Activated naive CD4-positive, alpha-beta T cell treated with anti-CD3 and anti-CD28 coated beads for 36 hours (primary cell): ENCODE data around the gene EPHA7. TPM values are rescaled to one million over a fixed set of nuclear protein-coding genes. Genes with fewer than 3 reads are reported as not detected.

Experiments
- CTCF ChIA-PET: fragments of 350-600 bp; sonication (Branson Sonifier 250); formaldehyde crosslinking; loops from one replicate; lab custom pipeline; 2021; ENCODE audit warnings: antibody characterized with exemption; lab: Charles Lee
- DNase-seq: peaks from one replicate; pipeline ENCODE4 v3.0.0-alpha.2; 2020
- H3K27ac Mint-ChIP-seq: one replicate; pipeline ENCODE4 v1.8.0; 2021; ENCODE audit warnings: mild to moderate bottlenecking, mixed read lengths
- H3K27me3 Mint-ChIP-seq: one replicate; pipeline ENCODE4 v1.8.0; 2021; ENCODE audit warnings: low read depth, mixed read lengths
- H3K36me3 Mint-ChIP-seq: one replicate; pipeline ENCODE4 v1.8.0; 2021; ENCODE audit warnings: low read depth, mixed read lengths
- H3K4me1 Mint-ChIP-seq: one replicate; pipeline ENCODE4 v1.8.0; 2021; ENCODE audit warnings: low read depth, mixed read lengths
- H3K4me3 Mint-ChIP-seq: one replicate; pipeline ENCODE4 v1.8.0; 2021; ENCODE audit warnings: mild to moderate bottlenecking, moderate library complexity, mixed read lengths
- H3K9me3 Mint-ChIP-seq: one replicate; pipeline ENCODE4 v1.8.0; 2021; ENCODE audit warnings: mixed read lengths
- intact Hi-C: fragments of 100-400 bp; cut with micrococcal nuclease; formaldehyde crosslinking; loops from one replicate; pipeline ENCODE4 v1.15.1; 2023
- total RNA-seq, 2 experiments: library from RNA; stranded (reverse); gene quantifications; one replicate each; pipeline ENCODE4 v1.2.3, GENCODE V29; 2021

The EPHA7 gene
- total RNA-seq, 2 experiments from 2014 or later, result not detected

DNA sequence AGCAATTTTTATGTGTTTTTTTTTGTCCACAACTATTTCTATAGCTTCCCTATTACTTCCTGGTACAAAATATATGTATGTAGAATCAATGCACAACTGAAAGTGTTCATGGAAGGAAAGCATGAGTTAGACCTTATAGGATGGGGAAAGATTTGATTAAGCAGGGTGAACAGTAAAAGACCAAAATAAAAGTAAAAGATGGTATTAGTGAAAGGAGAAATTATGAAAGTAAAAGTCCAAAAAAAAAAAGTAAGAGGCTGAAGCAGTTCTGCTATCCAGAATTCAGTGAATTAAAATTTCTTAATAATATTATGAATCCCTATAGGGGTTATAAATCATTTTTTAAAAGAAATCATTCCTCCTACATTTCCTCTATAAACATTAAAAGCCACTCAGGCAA, 114.3 kb downstream of the EPHA7 start:
- intact Hi-C loops, result no loop called here
- Mint-ChIP-seq H3K27me3 (no peaks in the 10 kb centered on the region), H3K27ac (no peak overlapping the region), H3K9me3 (peaks cover 3% of the 10 kb centered on the region), H3K4me1 (no peaks in the 10 kb centered on the region), H3K36me3 (no peaks in the 10 kb centered on the region), H3K4me3 (no peak overlapping the region)
- CTCF ChIA-PET, result no interaction called here
- DNase-seq, result no peak

DNA sequence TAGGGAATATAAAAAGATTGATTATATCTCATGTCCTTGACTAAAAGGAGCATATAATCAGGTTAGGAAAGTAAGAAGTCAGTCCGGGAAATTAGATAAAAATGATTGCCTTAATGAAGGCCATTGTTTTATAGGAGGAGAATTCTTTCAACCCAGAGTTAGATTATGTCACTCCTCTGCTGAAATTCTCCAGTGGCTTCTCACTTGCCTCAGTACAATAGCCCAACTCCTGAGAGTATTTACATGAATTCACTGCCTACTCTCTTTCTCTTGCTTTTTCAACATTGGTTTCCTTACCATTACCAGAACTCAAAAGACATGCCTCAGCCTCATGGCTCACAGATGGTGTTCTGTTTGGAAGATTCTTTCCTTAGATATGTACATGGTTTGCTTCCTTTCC, 114.9 kb downstream of the EPHA7 start:
- Mint-ChIP-seq H3K27me3 (no peaks in the 10 kb centered on the region), H3K4me1 (no peaks in the 10 kb centered on the region), H3K4me3 (no peak overlapping the region), H3K9me3 (peaks cover 6% of the 10 kb centered on the region), H3K27ac (no peak overlapping the region), H3K36me3 (no peaks in the 10 kb centered on the region)
- no peak for DNase-seq
- intact Hi-C loops, result no loop called here
- CTCF ChIA-PET, result no interaction called here

DNA sequence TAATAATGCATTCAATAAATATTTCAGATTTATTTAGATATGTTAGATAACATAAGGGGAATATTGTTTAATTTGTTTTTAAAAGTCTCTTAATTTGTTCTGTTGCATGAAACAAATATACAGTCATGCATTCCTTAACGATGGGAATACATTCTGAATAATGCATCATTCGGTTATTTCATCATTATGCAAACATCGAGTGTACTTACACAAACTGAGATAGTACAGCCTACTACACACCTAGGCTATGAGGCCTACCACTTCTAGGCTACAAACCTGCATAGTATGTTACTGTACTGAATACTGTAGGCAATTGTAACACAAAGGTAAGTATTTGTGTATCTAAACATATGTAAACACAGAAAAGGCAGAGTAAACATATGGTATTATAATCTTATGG, 118.7 kb downstream of the EPHA7 start:
- H3K4me1 Mint-ChIP-seq, result no peaks in the 10 kb centered on the region
- intact Hi-C loops, result no loop called here
- DNase-seq, result no peak
- no peak overlapping the region for H3K4me3 Mint-ChIP-seq
- H3K27me3 Mint-ChIP-seq, result no peaks in the 10 kb centered on the region
- H3K9me3 Mint-ChIP-seq, result peaks cover 9% of the 10 kb centered on the region
- no peak overlapping the region for H3K27ac Mint-ChIP-seq
- CTCF ChIA-PET, result no interaction called here
- no peaks in the 10 kb centered on the region for H3K36me3 Mint-ChIP-seq

DNA sequence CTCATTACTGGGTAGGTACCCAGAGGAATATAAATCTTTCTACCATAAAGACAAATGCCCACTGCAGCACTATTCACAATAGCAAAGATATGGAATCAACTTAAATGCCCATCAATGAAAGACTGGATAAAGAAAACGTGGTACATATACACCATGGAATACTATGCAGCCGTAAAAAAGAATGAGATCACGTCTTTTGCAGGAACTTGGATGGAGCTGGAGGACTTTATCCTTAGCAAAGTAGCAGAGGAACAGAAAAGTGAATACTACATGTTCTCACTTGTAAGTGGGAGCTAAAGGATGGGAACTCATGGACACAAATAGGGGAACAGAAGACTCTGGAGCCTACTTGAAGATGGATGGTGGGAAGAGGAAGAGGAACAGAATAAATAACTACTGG, 119.7 kb downstream of the EPHA7 start:
- no peak overlapping the region for H3K4me3 Mint-ChIP-seq
- H3K27ac Mint-ChIP-seq, result no peak overlapping the region
- no peaks in the 10 kb centered on the region for H3K36me3 Mint-ChIP-seq
- H3K9me3 Mint-ChIP-seq, result peaks cover 11% of the 10 kb centered on the region
- no peaks in the 10 kb centered on the region for H3K4me1 Mint-ChIP-seq
- no peak for DNase-seq
- CTCF ChIA-PET, result interaction anchor here (0.7 kb wide), 1 partner anchor 105 kb away, joined by 3 read pairs; no protein-coding TSS in a partner anchor
- H3K27me3 Mint-ChIP-seq, result no peaks in the 10 kb centered on the region
- intact Hi-C loops, result no loop called here

DNA sequence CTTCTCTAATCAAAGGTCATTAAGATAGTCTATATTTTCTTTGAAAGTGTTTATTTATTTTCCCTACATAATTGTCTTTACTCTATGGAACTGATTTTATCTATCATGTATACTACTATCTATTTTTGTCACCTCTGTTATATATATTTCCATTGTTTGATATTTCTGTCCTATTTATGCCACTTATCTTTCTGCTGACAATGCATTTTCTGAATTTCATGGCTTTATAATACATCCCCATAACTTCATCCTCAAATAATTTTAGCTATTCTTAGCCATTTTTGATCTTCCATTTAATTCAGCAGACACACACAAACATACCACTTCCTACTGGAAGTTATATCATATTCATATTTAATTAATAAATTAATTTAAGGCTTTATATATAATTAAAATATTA, 123.7 kb downstream of the EPHA7 start:
- Mint-ChIP-seq H3K36me3 (no peaks in the 10 kb centered on the region), H3K27me3 (no peaks in the 10 kb centered on the region), H3K27ac (no peak overlapping the region), H3K4me1 (no peaks in the 10 kb centered on the region), H3K4me3 (no peak overlapping the region), H3K9me3 (peaks cover 10% of the 10 kb centered on the region)
- intact Hi-C loops, result no loop called here
- CTCF ChIA-PET, result no interaction called here
- DNase-seq, result no peak

DNA sequence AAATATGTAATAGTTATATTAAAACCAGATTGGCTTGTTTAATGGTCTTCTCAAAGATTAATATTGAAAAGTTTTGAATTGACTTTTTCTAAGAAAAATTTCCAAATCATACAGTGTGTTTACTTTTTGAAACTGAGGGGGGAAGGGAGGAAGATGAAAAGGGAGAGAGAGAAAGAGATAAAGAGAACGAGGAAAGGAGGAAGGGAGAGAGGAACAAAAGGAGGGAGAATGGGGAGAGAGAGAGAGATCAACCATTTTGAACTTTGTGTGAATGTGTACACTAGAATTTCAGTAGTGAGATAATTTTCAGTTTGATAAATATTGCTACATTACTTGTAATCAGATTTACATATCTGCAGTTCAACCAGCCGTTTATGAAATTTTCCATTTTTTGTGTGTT, 124.5 kb downstream of the EPHA7 start:
- intact Hi-C loops, result no loop called here
- Mint-ChIP-seq H3K9me3 (peaks cover 10% of the 10 kb centered on the region), H3K27me3 (no peaks in the 10 kb centered on the region), H3K4me3 (no peak overlapping the region), H3K36me3 (no peaks in the 10 kb centered on the region), H3K4me1 (no peaks in the 10 kb centered on the region), H3K27ac (no peak overlapping the region)
- no peak for DNase-seq
- CTCF ChIA-PET, result no interaction called here

DNA sequence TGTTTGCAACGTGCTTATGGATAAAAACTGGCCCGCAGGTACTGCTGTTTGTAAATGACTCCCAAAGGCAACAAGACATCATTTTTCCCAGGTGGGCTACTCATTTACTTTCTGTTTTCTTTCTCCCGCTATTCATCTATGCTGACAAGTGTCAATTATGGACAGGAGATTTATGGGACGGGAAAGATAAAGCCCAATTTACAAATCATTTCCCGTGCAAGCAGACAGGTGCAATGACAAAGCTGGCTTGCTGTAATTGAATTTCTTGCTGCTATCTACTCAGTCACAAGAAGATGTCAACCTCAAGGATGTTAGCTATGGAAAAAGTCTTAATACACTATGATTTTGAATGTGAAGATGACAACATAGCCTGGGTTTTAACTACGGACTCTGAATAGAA, 125.5 kb downstream of the EPHA7 start:
- H3K4me1 Mint-ChIP-seq, result no peaks in the 10 kb centered on the region
- H3K4me3 Mint-ChIP-seq, result no peak overlapping the region
- CTCF ChIA-PET, result no interaction called here

DNA sequence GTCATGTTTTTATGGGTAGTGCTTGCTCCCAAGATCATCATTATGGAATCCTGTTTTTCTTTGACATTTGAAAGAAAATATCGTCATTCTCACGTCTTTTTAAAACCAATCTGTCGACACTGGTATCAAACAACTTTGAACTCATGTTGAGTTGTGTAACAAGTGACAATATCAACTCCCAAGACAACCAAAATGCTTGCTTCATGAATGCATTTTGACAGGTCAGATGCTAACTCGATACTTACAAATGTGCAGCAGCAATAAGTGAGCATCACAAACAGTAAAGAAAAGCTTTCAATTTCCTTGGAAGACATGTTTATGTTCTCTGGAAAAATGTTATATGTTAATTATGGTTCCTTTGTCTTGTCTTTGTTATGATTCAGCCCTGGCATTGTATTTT, 125.9 kb downstream of the EPHA7 start:
- no peak overlapping the region for H3K27ac Mint-ChIP-seq
- no peak overlapping the region for H3K4me3 Mint-ChIP-seq
- intact Hi-C loops, result no loop called here
- H3K9me3 Mint-ChIP-seq, result peaks cover 3% of the 10 kb centered on the region
- CTCF ChIA-PET, result no interaction called here
- no peaks in the 10 kb centered on the region for H3K27me3 Mint-ChIP-seq
- no peak for DNase-seq
- H3K4me1 Mint-ChIP-seq, result no peaks in the 10 kb centered on the region
- H3K36me3 Mint-ChIP-seq, result no peaks in the 10 kb centered on the region

More for the DNA sequence above, 125.5 kb downstream of the EPHA7 start:
- H3K36me3 Mint-ChIP-seq, result no peaks in the 10 kb centered on the region
- no peak for DNase-seq
- intact Hi-C loops, result no loop called here
- no peak overlapping the region for H3K27ac Mint-ChIP-seq
- no peaks in the 10 kb centered on the region for H3K27me3 Mint-ChIP-seq
- peaks cover 5% of the 10 kb centered on the region for H3K9me3 Mint-ChIP-seq

DNA sequence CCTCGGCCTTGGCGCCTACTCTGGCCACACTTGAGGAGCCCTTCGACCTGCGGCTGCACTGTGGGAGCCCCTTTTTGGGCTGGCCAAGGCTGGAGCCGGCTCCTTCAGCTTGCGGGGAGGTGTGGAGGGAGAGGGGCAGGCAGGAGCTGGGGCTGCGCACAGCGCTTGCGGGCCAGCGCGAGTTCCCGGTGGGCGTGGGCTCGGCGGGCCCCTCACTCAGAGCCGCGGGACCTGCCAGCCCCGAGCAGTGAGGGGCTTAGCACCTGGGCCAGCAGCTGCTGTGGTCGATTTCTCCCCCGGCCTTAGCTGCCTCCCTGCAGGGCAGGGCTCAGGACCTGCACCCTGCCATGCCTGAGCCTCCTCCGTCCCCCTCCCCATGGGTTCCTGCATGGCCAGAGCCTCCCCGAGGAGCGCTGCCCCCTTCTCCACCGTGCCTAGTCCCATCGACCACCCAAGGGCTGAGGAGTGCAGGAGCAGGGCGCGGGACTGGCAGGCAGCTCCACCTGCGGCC, 136.8 kb downstream of the EPHA7 start:
- no peaks in the 10 kb centered on the region for H3K4me1 Mint-ChIP-seq
- CTCF ChIA-PET, result no interaction called here
- intact Hi-C loops, result no loop called here
- no peaks in the 10 kb centered on the region for H3K27me3 Mint-ChIP-seq
- no peak overlapping the region for H3K27ac Mint-ChIP-seq
- H3K4me3 Mint-ChIP-seq, result no peak overlapping the region
- H3K36me3 Mint-ChIP-seq, result no peaks in the 10 kb centered on the region
- no peak for DNase-seq
- no peaks in the 10 kb centered on the region for H3K9me3 Mint-ChIP-seq

DNA sequence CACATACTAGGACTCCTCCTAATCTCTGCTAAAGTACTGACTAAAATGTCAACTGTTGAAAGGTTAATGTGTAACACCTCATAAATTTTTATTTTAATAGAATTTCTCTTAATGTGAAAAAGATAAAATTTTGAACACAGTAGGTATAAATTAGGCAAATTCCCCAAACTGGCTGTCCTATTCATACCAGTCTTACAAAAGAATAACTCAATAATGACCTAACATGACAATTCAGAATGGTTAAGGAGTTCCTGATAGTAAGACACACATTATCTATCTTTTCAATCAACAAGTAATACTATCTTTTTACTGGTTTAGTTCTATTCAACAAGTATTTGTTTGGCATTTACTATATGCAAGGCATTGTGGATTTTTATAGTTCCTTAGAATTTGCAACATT, 141.1 kb downstream of the EPHA7 start:
- Mint-ChIP-seq H3K36me3 (no peaks in the 10 kb centered on the region), H3K4me1 (no peaks in the 10 kb centered on the region), H3K4me3 (no peak overlapping the region), H3K27me3 (no peaks in the 10 kb centered on the region), H3K27ac (no peak overlapping the region), H3K9me3 (no peaks in the 10 kb centered on the region)
- DNase-seq, result no peak
- intact Hi-C loops, result no loop called here
- CTCF ChIA-PET, result no interaction called here

DNA sequence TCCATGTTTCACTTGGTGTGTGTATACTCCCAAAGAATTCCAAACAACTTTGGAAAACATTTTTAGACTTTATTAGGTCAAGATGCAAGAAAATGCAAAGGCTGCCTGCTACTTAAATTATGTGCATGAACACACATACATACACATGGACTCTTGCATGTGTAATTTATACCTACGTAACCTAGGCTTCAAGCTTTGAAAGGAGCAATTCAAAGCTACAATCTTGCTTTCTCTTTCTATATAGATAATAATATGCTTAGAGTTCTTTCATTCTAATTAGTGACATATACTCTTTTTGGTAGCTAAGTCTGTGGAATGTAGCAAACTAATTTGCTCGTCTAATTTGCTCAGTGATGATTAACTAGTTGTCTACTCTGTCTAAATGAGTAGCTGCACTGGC, 146.5 kb downstream of the EPHA7 start:
- CTCF ChIA-PET, result no interaction called here
- Mint-ChIP-seq H3K4me1 (no peaks in the 10 kb centered on the region), H3K4me3 (no peak overlapping the region), H3K9me3 (no peaks in the 10 kb centered on the region), H3K27me3 (no peaks in the 10 kb centered on the region), H3K36me3 (no peaks in the 10 kb centered on the region), H3K27ac (no peak overlapping the region)
- DNase-seq, result no peak
- intact Hi-C loops, result no loop called here

DNA sequence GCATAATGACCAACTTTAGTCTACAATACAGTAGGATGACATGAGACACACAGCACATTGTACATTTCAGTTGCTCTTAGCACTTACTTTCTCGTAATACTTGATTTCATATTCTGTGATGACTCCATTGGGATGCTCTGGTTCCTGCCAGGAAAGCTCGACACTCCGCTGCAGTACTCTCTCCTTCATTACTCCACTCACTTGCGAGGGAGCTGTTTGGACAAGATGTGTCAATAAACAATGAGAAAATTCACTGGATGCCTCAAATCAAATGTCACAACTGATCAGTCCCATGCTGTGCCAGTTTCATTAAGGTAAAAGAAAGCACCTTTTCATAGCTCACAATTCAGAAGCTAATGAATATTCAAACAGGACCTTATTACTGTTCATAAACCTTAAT, 147.1 kb downstream of the EPHA7 start:
- Mint-ChIP-seq H3K4me3 (no peak overlapping the region), H3K9me3 (no peaks in the 10 kb centered on the region), H3K36me3 (no peaks in the 10 kb centered on the region), H3K4me1 (no peaks in the 10 kb centered on the region), H3K27me3 (no peaks in the 10 kb centered on the region), H3K27ac (no peak overlapping the region)
- no peak for DNase-seq
- CTCF ChIA-PET, result no interaction called here
- intact Hi-C loops, result no loop called here

DNA sequence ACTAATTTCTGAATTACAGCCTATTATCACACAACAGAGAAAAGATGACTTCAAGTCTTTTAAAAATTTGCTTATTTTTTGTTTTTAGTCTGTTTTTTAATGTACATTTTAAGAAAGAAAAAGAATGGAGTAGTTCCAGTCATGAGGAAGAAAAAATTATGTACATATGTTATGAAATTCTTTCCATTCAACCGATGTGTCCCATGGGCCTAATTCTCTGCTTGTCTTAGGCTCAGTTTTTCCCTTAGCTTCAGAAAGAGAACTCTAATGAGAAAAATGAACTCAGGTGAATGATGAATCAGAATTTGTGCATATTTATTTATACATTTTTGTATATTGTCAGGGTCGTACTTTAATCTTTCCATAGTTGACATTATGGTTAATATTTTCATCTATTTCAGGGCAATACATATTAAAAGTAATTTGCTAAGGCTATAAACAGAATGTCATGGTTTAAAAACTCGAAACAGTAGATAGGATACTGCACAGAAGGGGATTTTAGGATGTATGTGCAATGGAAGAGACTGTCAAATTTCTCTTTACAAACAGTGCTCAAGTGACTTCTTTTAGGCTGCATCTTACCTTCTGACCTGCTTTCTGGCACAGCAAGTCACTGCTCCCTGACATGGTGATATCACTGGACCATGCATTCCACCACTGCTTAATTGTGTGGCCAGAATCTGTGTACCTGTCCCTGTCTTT, 153.1 kb downstream of the EPHA7 start:
- H3K4me3 Mint-ChIP-seq, result no peak overlapping the region
- CTCF ChIA-PET, result no interaction called here
- no peak overlapping the region for H3K27ac Mint-ChIP-seq
- H3K9me3 Mint-ChIP-seq, result no peaks in the 10 kb centered on the region
- no peak for DNase-seq
- no peaks in the 10 kb centered on the region for H3K4me1 Mint-ChIP-seq
- H3K27me3 Mint-ChIP-seq, result no peaks in the 10 kb centered on the region
- intact Hi-C loops, result no loop called here
- H3K36me3 Mint-ChIP-seq, result no peaks in the 10 kb centered on the region
